Measurements from ENCODE around the gene C16orf96. TPM values are rescaled to one million over a fixed set of nuclear protein-coding genes. Genes with fewer than 3 reads are reported as not detected.
A peak's percentile ranks its signal among the peaks of the same experiment; 100 is the strongest.

Gene C16orf96
- total RNA-seq, 1 experiment from 2014 or later, result 1.4 TPM

- Histone ChIP-seq H3K18ac (ENCODE audit: insufficient read length, low read depth, low read length) (no peak overlapping the region), H3K9me3 (ENCODE audit: control insufficient read depth, low read depth, low read length) (no peaks in the 10 kb centered on the region), H2AK5ac (ENCODE audit: insufficient read length, low read length) (no peak overlapping the region), H3K27ac (ENCODE audit: insufficient read length, low read depth, low read length) (no peak overlapping the region), H2BK5ac (ENCODE audit: insufficient read length, low read length) (no peak overlapping the region), H4K20me1 (ENCODE audit: control insufficient read depth, insufficient read depth, insufficient read length) (no peaks in the 10 kb centered on the region), H3K9ac (ENCODE audit: extremely low read depth, insufficient read length, low read length) (no peak overlapping the region), H2BK15ac (ENCODE audit: low read depth, low read length) (no peak overlapping the region), H3K27me3 (ENCODE audit: insufficient read depth, low read length) (no peaks in the 10 kb centered on the region), H3K23ac (ENCODE audit: insufficient read length, low read depth, low read length) (no peak overlapping the region), H4K5ac (ENCODE audit: insufficient read length, low read depth, low read length) (no peak overlapping the region), H2AFZ (ENCODE audit: low read length) (no peak overlapping the region), H3K79me1 (ENCODE audit: insufficient read depth, low read depth, low read length, poor library complexity, severe bottlenecking) (no peaks in the 10 kb centered on the region), H3K79me2 (ENCODE audit: insufficient read depth, low read length) (no peaks in the 10 kb centered on the region), H4K8ac (replicated peaks; ENCODE audit: insufficient read length, low read depth, low read length) (no peak overlapping the region), H2BK12ac (ENCODE audit: insufficient read length, low read depth, low read length) (no peak overlapping the region), H3T11ph (ENCODE audit: low read length) (no peak overlapping the region), H3K4ac (ENCODE audit: low read depth, low read length) (no peak overlapping the region), H3K56ac (ENCODE audit: insufficient read length, low read depth, low read length) (no peak overlapping the region), H3K4me2 (ENCODE audit: insufficient read depth, insufficient read length, low read length) (no peak overlapping the region), H2BK20ac (ENCODE audit: low read depth, low read length, poor library complexity, severe bottlenecking) (no peak overlapping the region), H4K91ac (ENCODE audit: insufficient read length, low read depth, low read length) (no peak overlapping the region), H3K14ac (ENCODE audit: insufficient read depth, low read length) (peak overlapping the region; percentile 0; the same call in 1 of the 2 replicates), H3K23me2 (ENCODE audit: insufficient read length, low read depth, low read length, poor library complexity, severe bottlenecking) (no peaks in the 10 kb centered on the region), H2BK120ac (ENCODE audit: low read depth, low read length, poor library complexity, severe bottlenecking) (no peak overlapping the region), H3K4me1 (ENCODE audit: insufficient read depth, low read length) (no peaks in the 10 kb centered on the region; the same call in 1 of the 2 replicates)
- Mint-ChIP-seq H3K27me3 (ENCODE audit: low read depth) (peaks cover 36% of the 10 kb centered on the region), H3K9me3 (no peaks in the 10 kb centered on the region), H3K4me1 (peaks cover 8 to 19% of the 10 kb centered on the region in 2 experiments), H3K36me3 (ENCODE audit: insufficient read depth in 1 of 3, low read depth in 3 of 3) (no peaks in the 10 kb centered on the region; a peak in 1 of 7 replicates), H3K27ac (no peak overlapping the region; a peak in 2 of 7 replicates), H3K4me3 (no peak overlapping the region)
- WGBS (ENCODE audit: extremely low coverage, insufficient read length, low lambda C conversion rate), result no CpG with 5 or more reads among the region's 18 CpGs
- no peak for DNase-seq
- TF ChIP-seq CTCF (conservative IDR thresholded peaks at IDR 0.05), result no peak
Observed at GRCh38 chr16:4564661-4565267, 8.6 kb downstream of the C16orf96 start.
